HTR-8/SVneo (cell line): ENCODE measurements around the gene PAQR6.

Experiments
- DNase-seq: peaks from one replicate; pipeline ENCODE4 v3.0.0; 2011; ENCODE audit warnings: low spot score, mixed read lengths; ENCODE audit not compliant: insufficient read length
- FAIRE-seq: peaks from 2 replicates; lab custom pipeline; 2011; peaks lifted over from hg19 to GRCh38; lab: Jason Lieb, UNC

PAQR6 gene

DNA sequence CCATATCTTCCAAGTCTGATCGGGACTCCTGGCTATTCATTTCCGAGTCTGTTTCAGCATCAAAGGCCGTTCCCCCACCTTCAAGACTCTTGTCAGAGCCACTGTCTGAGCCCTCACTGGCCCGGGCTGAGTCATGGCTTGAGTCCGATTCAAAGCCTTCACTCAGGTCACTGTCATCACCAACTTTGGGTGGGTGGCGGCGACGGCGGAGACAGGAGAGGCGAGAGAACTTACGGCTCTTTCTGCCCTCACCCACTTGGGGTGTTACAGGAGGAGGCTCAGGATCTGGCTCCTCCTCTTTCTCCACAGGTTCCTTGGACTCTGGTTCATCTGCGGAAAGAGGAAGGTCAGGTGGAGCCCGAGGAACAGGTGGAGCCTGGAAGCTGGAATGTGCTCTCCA lies 18.2 kb upstream of the PAQR6 start:
- FAIRE-seq, result no peak
- DNase-seq, result no peak

DNA sequence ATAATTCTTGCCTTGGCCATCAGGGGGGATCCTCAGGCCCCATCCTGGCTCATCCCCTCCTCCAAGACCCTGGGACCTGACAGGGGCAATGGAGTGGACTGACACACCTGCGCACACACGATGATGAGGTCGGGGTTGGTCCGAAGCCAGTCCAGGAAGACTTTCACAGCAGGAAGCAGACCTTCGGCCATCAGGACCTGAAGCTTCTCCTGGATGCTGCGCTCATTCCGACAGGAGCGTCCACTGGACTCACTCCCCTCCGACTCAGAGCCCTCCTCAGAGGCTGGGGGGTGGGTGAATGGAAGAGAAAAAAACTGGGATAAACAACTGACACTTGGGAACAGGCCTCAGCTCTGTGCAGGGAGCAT lies 15.4 kb upstream of the PAQR6 start:
- FAIRE-seq (no peak), DNase-seq (no peak)

DNA sequence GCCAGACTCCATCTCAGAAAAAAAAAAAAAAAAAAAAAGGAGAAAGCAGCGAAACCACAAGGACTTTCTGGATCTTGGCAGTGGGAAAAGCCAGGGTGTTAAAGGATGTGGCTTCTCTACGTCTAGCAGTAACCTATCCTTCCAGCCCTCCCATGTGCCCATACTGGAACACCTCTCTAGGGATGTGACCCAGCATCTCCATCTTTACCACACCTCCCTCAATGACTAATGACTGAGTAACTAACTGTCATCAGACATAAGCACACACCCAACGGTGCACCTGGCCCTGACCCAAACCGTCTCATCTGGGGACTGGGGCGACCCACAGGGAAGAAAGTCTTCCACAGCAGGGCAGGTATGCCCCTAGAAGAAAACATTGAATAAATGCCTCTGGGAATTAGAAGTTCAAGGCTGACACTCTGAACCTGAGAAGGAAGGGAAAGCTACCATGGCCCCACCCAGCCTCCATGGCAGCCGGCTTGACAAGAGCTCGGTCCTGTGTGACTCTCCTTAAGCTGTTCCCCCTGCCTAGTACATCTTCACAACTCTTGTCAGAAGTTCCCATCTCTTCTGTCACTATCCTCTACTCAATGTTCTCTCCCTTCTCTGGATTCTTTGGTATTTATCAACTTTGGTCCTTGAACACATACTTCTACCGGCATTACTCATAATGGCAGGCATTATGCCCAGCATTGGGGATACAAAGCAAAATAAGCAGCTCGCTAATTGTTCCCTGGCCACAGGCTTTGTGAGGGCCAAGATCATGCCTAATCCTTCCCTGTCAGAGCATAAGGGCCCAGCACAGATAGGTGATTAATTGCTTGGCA lies 14.8 kb upstream of the PAQR6 start:
- FAIRE-seq, result no peak
- no peak for DNase-seq

DNA sequence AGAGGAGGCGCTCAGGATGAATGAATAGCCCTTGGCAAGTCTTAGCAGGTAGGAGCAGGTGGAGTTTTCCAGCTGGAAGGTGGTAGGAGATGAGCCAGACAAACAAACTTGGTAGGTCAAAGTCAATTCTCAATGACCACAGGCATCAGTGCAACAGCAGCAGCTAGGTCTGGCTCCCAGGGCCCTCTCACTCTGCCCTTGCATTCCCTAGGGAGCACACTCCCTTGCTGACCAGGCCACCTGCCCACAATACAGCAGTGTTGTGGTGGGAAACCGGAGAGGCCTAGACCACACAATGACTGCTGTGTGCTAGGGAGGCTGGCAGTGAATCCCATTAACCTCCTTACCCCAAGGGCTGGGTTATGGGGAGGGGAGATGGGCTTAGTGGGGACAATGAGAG lies 13.0 kb upstream of the PAQR6 start:
- FAIRE-seq, result no peak
- DNase-seq, result no peak

DNA sequence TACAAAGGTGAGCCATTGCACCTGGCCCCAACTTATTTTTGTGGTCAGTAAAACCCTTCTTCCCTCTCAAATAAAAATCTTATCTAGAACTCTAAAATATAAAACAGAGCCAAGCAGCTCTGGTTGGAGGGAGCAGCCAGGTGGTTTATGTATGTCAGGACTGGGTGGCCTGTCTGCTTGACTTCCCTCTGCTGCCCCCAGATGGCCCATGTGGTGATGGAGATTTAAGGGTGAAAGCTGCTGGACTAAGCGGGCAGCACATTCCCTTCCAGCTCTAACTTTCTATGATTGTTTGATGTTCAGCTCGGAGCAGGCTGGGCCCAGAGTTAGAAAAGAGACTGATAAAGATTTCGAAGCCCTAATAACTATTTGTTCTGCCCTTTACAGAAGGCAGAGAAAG lies 11.9 kb upstream of the PAQR6 start:
- DNase-seq (no peak), FAIRE-seq (no peak)

DNA sequence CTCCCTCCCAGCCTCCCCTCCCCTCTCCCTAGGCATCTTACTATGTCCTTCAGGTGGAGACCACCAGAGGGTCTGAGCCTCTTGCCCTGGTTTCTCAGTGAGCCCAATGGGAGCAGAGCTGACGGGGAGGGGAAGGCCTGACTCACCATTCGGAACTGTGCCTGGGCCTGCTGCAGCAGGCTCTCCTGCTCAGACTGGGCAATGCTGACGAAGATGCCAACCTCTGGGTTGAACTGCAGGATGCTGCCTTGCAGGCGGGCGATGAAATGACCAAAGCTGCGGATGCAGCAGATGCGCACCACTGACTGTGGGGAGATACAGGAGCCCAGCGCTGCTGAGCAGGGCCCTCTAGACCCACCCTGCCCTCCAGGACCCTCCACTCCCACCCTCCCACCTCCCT lies 11.0 kb upstream of the PAQR6 start:
- FAIRE-seq (no peak), DNase-seq (no peak)

DNA sequence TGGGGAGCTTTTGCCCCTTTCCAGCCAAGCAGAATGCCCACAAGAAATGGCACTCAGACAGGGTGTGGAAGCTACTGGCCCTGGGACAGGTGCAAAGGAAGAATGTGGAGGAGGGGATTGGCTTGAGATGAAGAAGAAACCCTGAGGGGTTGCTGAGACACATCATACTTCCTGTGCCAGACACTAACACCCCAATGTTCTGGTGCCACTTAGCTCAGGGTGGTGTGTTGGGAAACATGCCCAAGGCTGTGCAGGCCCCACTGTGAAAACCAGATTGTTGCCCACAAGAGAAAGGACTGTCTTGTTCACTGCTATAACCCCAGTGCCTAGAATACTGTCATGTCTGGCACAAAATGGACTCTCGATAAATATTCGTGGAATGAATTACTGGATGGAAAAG lies 9.9 kb upstream of the PAQR6 start:
- no peak for DNase-seq
- no peak for FAIRE-seq

- FAIRE-seq, result no peak
- no peak for DNase-seq
Measured at GRCh38 chr1:156253634-156254033, 5.8 kb upstream of the PAQR6 start.

- FAIRE-seq (no peak), DNase-seq (no peak)
Measured at GRCh38 chr1:156251527-156251926, 3.7 kb upstream of the PAQR6 start.

DNA sequence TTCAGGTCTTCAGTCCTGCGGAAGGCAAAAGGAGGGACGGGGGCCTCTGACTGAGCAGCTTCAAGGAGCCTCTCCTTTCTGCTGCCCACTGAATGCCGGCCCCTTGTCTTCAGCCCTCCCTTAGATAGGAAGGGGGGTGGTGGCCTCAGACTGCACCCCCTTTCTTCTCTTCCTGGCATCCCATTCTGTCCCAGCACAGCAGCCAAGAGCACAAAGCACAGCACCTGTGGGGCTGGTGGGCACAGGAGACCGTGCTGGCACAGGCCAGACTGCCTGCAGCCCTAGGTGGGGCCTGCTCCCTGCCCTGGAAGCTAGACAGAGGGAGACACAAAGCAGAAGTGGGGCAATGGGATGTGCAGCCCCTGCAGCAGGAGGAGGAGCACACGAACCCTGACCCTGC lies 1.7 kb upstream of the PAQR6 start:
- no peak for FAIRE-seq
- no peak for DNase-seq

DNA sequence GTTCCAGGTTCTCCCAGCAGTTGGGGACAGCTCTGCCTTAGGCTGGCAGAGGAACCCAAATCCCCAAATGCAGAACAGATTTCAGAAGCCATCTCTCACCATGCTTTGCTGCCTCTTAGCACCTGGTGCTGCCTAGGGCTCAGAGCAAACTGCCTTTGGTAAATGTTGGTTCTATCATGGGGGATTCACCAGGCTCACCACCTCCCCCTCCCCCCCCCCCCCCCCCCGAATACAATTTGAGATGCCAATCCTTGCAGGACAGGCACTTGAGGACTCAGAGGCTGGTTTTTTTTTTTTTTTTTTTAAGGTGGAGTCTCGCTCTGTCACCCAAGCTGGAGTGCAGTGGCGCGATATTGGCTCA lies 447 bp upstream of the PAQR6 start:
- FAIRE-seq, result no peak

GRCh38 chr1:156246781-156247459 lies 936 bp downstream of the PAQR6 start:
- DNase-seq (no peak), FAIRE-seq (no peak)

More for the DNA sequence above, 447 bp upstream of the PAQR6 start:
- no peak for DNase-seq

DNA sequence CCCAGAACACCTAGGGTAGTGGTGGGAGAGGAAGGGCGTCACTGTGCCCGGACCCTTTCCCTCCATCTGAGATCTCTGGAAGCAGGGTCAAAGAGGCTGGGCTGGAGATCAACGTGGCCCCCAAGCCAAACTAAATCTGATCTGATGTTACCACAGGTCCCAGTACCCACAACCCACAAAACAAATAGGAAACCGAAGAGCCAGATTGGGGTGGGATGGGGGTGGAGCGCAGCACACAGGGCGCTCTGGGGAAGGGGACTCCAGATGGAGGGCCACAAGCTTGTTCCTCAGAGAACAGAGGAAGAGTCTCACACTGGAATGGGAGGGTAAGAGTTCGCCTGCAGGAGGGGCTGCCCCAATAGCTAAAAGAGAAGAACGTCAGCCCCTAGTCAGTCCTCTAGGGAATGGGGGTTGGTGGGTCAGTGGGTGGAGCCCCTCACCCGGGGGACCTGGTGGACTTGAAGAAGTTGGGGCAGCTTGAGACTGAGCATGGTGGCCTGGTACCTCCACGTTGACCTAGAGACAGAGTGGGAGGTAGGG lies 1.5 kb downstream of the PAQR6 start:
- FAIRE-seq (no peak), DNase-seq (no peak)

- no peak for FAIRE-seq
Measured at GRCh38 chr1:156245451-156246232, 2.2 kb downstream of the PAQR6 start.

DNA sequence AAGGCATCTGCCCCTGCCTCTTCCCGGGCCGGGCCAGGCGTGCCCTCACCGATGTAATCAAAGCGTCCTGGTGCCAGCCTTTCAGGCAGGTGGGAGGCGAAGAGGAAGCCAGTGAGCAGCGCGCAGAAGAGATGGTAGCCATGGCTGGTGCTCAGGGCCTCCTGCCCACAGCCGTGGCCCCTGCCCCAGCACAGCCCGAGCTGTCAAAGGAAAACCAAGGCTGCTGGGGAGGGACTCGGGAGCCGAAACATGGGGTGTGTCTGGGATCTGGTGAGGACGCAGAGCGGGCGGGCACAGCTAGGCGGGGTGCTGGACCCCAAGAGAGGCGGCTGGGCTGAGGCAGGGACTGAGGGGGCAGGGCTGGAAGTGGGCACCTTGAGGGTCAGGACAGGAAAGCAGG lies 3.1 kb downstream of the PAQR6 start:
- FAIRE-seq, result no peak
- DNase-seq, result no peak

More at GRCh38 chr1:156245451-156246232, 2.2 kb downstream of the PAQR6 start:
- no peak for DNase-seq

DNA sequence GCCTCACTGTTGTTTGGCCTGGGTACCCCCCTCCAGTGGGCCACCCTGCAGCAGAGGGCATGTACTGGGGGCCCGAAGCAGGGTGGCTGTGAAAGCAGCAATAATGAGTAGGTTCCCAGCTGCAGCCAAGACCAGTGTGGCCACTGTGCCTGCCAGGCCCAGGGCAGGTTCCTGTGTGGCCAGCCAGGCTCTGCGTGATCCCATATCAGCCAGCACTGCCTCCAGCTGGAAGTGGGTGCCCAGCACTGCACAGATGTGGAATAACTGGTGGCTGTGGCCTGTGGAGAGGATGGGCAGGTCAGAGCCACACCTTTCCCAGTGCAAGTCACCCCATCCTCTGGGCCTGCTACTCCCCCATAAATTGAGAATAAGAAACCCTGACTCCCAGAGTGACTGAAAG lies 3.7 kb downstream of the PAQR6 start:
- FAIRE-seq (no peak), DNase-seq (no peak)

DNA sequence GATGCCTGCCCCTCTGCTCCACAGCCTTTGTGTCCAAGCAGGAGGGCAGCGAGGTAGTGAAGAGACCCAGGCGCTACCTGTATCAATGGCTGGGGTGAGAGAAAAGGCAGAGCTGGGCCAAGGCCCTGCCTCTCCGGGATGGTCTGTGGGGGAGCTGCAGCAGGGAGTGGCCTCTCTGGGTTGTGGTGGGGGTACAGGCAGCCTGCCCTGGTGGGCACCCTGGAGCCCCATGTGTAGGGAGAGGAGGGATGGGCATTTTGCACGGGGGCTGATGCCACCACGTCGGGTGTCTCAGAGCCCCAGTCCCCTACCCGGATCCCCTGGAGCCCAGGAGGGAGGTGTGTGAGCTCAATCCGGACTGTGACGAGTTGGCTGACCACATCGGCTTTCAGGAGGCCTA lies 5.1 kb downstream of the PAQR6 start:
- FAIRE-seq, result no peak
- DNase-seq, result no peak

DNA sequence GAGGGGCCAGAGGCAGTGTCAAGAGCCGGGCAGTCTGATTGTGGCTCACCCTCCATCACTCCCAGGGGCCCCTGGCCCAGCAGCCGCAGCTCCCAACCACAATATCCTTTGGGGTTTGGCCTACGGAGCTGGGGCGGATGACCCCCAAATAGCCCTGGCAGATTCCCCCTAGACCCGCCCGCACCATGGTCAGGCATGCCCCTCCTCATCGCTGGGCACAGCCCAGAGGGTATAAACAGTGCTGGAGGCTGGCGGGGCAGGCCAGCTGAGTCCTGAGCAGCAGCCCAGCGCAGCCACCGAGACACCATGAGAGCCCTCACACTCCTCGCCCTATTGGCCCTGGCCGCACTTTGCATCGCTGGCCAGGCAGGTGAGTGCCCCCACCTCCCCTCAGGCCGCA lies 5.9 kb downstream of the PAQR6 start, which contains the start of gene BGLAP:
Gene BGLAP (plus strand): TSS at position 259 of the 400 bp plus-strand sequence. CDS start 48 bp downstream, at position 307.
- no peak for FAIRE-seq
- DNase-seq, result no peak

- FAIRE-seq (peak; percentile 20), DNase-seq (peak; percentile 43)
Measured at GRCh38 chr1:156241311-156241811, 6.5 kb downstream of the PAQR6 start.

GRCh38 chr1:156238248-156238647 lies 9.6 kb downstream of the PAQR6 start:
- FAIRE-seq (no peak), DNase-seq (no peak)

- FAIRE-seq (no peak), DNase-seq (no peak)
Measured at GRCh38 chr1:156236164-156236563, 11.7 kb downstream of the PAQR6 start.
